ENCODE data around the gene NEK4.

- peak in 1 of 3 donors; percentile 48 for TF ChIP-seq POLR2AphosphoS5 (IDR thresholded peaks at IDR 0.05)
- TF ChIP-seq CTCF (IDR thresholded peaks at IDR 0.05 in 8 of 11, conservative IDR thresholded peaks at IDR 0.05 in 3 of 11) = no peak
- TF ChIP-seq POLR2A (IDR thresholded peaks at IDR 0.05) = no peak
Measured at GRCh38 chr3:52682016-52682415, 88.7 kb downstream of the NEK4 start.
